ENCODE data around the gene P3H3.
"Not testable (repeated sequence)": the region's sequence is repeated elsewhere in the genome, so short reads cannot be mapped to it uniquely, and the experiment has no call there.

Gene P3H3

GRCh38 chr12:6849427-6849826 is 21.2 kb downstream of the P3H3 start:
- no peak for DNase-seq

- no peak for DNase-seq
Measured at GRCh38 chr12:6849976-6850560, 21.9 kb downstream of the P3H3 start.

GRCh38 chr12:6850796-6851152 is 22.6 kb downstream of the P3H3 start:
- DNase-seq: no peak

DNA sequence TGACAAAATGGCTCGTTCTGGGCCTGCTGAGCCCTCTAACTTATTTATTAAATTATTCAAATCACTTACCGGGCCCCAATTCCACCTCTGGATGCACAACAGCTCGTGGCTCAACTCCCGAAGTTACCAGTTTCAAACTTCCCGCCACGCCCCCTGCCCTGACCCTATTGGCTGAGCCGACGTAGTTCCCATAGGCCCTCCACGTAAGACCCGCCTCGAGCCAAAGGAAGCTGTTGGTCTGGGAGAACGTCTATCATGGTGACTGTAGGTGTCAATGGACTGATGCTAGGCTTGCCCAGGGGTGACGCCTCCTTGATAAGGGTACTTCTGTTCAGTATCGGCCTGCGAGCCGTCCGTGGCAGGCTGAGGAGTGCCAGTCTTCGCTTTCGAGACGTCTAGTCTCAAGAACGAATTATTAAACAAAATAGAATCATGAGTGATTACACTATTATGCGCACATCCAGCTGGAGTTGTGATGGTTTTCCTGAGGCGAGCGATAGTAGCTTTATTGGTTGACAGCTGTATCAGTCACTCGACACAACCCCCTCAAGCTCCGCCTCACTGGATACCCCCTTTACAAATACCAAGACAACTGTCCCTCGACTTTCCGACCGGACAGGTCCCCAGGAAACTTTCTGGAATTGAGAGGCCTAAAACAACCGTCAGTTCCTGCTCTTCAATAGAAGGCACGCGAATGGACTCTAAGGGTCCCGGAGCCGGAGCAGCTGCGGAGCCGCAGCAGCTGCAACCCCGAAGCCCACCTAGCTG is 23.1 kb downstream of the P3H3 start, which contains the start of gene CDCA3:
CDCA3 (minus strand) TSS at position 134 of the 768 bp plus-strand sequence. CDS start 334 bp downstream, outside the sequence.
- peak; percentile 98 for DNase-seq

- DNase-seq: peak; percentile 99
Measured at GRCh38 chr12:6851921-6852650, 23.9 kb downstream of the P3H3 start, which contains the start of gene USP5. Gene USP5 (plus strand): TSS chr12:6852150. CDS start chr12:6852180, 30 bp downstream.

GRCh38 chr12:6852651-6853354 is 24.6 kb downstream of the P3H3 start:
- DNase-seq: no peak

DNA sequence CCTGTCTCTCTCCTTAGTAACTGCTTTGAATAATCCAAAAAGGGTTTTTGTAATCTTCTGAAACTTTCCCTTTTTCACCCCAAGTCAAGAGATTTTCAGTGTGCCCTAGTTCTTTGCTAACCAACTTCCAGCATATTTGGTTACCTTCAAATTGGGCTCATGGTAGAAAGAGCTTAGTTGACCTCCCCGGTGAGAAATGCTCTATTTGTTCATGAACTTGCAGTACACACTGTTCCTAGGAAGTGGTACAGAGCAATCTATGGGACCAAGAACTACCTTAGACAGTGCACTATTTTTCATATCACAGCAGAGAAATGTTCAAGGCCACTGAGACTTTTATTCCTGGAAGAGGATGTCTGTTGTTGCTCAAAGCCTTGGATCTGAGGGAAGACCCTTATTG is 25.4 kb downstream of the P3H3 start:
- DNase-seq: no peak

- no peak for DNase-seq
Measured at GRCh38 chr12:6854036-6854435, 25.8 kb downstream of the P3H3 start.

GRCh38 chr12:6855322-6855721 is 27.1 kb downstream of the P3H3 start:
- no peak for DNase-seq

GRCh38 chr12:6858799-6859198 is 30.6 kb downstream of the P3H3 start:
- DNase-seq: no peak

DNA sequence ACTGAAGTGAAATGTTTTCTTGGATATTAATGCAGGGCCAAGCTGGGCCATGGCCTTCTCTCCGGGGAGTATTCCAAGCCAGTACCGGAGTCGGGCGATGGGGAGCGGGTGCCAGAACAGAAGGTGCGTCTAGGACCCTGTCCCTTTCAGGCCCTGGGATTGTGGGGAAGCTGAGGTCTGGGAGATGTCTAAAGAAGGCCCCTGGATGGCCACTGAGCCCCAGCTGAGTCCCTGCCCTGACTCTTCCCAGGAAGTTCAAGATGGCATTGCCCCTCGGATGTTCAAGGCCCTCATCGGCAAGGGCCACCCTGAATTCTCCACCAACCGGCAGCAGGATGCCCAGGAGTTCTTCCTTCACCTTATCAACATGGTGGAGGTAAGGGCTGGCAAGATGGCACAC is 31.9 kb downstream of the P3H3 start:
- no peak for DNase-seq

- no peak for DNase-seq
Measured at GRCh38 chr12:6860942-6861341, 32.7 kb downstream of the P3H3 start.

DNA sequence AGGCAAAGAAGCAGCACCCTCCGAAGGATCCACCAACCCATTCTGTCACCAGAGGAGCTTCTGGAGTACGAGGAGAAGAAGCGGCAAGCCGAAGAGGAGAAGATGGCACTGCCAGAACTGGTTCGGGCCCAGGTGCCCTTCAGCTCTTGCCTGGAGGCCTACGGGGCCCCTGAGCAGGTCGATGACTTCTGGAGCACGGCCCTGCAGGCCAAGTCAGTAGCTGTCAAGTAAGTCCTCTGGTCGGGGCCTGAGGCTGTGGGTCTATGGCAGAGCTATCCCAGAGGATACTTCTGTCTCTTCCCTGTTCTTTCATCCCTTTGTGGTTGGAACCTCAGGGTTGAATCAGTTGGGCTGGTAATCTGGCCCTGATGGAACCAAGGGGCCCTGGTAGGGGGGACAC is 33.2 kb downstream of the P3H3 start:
- DNase-seq: no peak

- DNase-seq: no peak
Measured at GRCh38 chr12:6863033-6863432, 34.8 kb downstream of the P3H3 start.

DNA sequence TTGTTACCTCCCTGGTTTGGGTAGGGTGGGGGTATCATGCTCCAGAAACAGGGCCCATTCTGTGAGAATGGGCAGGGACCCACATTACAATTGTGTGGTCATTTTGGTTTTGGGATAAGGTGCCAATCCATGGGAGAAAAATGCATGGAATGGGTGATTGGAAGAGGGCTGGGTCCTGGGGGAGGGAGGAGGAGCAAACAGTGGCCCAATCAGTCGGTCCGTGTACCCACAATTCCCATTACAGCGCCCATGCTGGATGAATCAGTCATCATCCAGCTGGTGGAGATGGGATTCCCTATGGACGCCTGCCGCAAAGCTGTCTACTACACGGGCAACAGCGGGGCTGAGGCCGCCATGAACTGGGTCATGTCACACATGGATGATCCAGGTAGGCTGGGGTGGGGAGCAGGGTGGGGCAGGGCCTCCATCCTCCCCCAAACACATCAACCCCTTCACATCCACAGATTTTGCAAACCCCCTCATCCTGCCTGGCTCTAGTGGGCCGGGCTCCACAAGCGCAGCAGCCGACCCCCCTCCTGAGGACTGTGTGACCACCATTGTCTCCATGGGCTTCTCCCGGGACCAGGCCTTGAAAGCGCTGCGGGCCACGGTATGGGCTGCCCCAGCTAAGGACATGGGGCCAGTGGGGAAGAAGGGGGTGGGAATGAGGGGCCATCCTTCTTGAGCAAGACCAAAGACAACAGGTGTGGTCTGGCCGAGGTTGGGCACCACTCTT is 35.5 kb downstream of the P3H3 start:
- no peak for DNase-seq

DNA sequence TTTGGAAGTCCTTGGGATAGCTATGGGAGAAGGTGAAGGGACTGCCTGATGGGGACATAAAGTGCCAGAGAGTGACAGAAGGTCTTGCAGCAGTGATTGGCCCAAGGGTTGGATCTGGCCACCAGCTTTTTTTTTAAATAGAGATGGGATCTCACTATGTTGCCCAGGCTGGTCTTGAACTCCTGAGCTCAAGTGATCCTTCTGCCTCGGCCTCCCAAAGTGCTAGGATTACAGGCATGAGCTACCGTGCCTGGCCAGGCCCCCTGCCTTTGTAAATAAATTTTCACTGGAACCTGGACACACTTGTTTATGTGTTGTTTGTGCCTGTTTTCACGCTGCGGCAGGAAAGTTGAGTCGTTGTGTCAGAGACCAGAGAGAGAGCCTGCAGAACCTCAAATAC is 37.1 kb downstream of the P3H3 start:
- DNase-seq: not testable (repeated sequence)

DNA sequence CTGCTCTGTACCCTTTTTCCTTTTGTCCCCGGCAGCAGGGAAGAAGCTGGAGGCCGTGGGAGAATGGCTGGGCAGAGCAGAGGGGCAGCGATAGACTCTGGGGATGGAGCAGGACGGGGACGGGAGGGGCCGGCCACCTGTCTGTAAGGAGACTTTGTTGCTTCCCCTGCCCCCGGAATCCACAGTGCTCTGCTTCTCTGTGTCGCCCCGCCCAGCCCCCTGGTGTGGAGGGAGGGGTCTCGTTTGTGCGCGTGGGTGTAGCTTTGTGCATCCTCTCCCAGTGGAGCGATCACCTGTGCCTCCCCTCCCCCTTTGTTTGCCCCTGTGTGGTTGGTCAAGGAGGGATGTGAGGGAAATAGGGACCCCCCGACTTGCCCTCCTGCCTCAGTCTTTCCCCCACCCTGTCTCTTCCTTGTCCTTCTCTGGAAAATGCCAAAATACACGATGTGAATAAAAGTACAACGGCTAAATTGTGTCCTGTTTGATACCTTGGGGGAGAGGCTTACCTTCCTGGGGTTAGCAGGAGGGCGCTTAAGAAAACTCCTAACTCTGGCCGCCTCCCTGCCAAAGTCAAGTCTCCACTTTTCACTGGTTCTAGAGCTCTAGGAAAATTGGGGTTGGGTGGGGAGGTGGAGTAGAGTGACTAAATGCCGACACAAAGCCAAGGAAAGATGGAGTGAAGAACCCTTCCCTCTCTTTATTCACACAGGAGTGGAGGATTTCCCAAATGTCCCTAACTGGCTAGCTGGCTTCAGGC is 38.1 kb downstream of the P3H3 start:
- no peak for DNase-seq

DNA sequence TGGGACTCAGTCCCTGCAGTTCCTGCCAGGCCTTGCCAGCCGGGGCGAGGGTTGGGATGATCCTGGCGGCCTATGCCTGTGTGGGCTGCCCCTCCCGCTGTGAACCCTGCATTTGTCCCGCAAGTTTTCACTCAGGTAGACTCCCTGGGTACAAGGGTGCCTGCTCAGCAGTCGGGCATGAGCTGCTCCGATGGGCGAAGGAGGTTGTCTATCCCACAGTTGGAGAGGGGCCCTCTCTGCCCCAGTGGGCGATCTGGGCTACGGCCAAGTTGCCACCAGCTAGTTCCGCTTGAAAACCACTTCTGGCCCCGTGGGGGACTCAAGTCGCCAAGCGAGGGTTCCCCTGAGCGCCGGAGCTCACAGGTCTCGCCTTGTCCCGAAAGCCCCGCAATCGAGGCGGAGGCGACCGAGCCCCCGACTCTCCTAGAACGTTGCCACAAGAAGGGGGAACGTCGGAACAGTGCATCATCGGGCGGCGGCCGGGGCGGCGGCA is 38.8 kb downstream of the P3H3 start:
- peak; percentile 65 for DNase-seq

- peak; percentile 77 for DNase-seq
Measured at GRCh38 chr12:6867413-6868210, 39.4 kb downstream of the P3H3 start, which contains the start of gene TPI1. Gene TPI1 (plus strand): TSS chr12:6867531. CDS start chr12:6867567, 36 bp downstream.

- DNase-seq: no peak
Measured at GRCh38 chr12:6868211-6869048, 40.2 kb downstream of the P3H3 start.
